Natural killer cell (primary cell): Measurements from ENCODE around the gene NUB1. TPM values are rescaled to one million over a fixed set of nuclear protein-coding genes. Genes with fewer than 3 reads are reported as not detected.

ENCODE experiments used
- ATAC-seq, 3 donors: fragments of 150-1000 bp in 2 of 3; fragments of 200-7000 bp in 1 of 3; cut with Tn5 transposase; 1 replicate in 1 of 3; 2 replicates in 2 of 3; pipeline ENCODE4 v1.10.0; 2021; ENCODE audit warnings: mild to moderate bottlenecking in 2 of 3, moderate library complexity in 2 of 3
- DNase-seq, 2 donors: peaks; one replicate each; pipeline versions ENCODE4 v3.0.0 to v3.0.0-alpha.2; 2013 to 2021; ENCODE audit warnings: mixed read lengths in 1 of 2
- H3K27ac ChIP-seq: one replicate; pipeline ENCODE4 v1.5.1; 2013; ENCODE audit warnings: mild to moderate bottlenecking, low read length
- H3K27me3 ChIP-seq: one replicate; pipeline ENCODE4 v1.6.1; 2013; ENCODE audit warnings: low read length; ENCODE audit not compliant: control insufficient read depth, insufficient read depth
- H3K36me3 ChIP-seq: one replicate; pipeline ENCODE4 v1.6.1; 2013; ENCODE audit warnings: low read length; ENCODE audit not compliant: control insufficient read depth, insufficient read depth
- H3K4me1 ChIP-seq: one replicate; pipeline ENCODE4 v1.6.1; 2013; ENCODE audit warnings: low read length; ENCODE audit not compliant: control insufficient read depth, insufficient read depth
- H3K4me3 ChIP-seq: one replicate; pipeline ENCODE4 v1.5.1; 2013; ENCODE audit warnings: low read length
- H3K9me3 ChIP-seq: one replicate; pipeline ENCODE4 v1.6.1; 2013; ENCODE audit warnings: low read length; ENCODE audit not compliant: control insufficient read depth, insufficient read depth
- H3K27ac Mint-ChIP-seq, 2 donors: one replicate each; pipeline ENCODE4 v1.8.0; 2022; ENCODE audit warnings: mild to moderate bottlenecking in 2 of 2, mixed read lengths in 2 of 2, moderate library complexity in 1 of 2
- H3K27me3 Mint-ChIP-seq, 2 donors: one replicate each; pipeline ENCODE4 v1.8.0; 2022; ENCODE audit warnings: low read depth in 2 of 2, mixed read lengths in 2 of 2
- H3K36me3 Mint-ChIP-seq: one replicate; pipeline ENCODE4 v1.8.0; 2022; ENCODE audit warnings: mixed read lengths
- H3K4me1 Mint-ChIP-seq, 2 donors: one replicate each; pipeline ENCODE4 v1.8.0; 2022; ENCODE audit warnings: mixed read lengths in 2 of 2
- H3K4me3 Mint-ChIP-seq: one replicate; pipeline ENCODE4 v1.8.0; 2022; ENCODE audit warnings: mild to moderate bottlenecking, moderate library complexity, mixed read lengths
- H3K9me3 Mint-ChIP-seq, 2 donors: one replicate each; pipeline ENCODE4 v1.8.0; 2022; ENCODE audit warnings: mixed read lengths in 2 of 2
- WGBS: methylation state at CpG from one replicate; pipeline ENCODE4 v1.1.7; 2013; ENCODE audit warnings: missing lambda C conversion rate; ENCODE audit not compliant: insufficient coverage; 5-methylcytosine and 5-hydroxymethylcytosine counted together
- intact Hi-C: fragments of 100-400 bp; cut with micrococcal nuclease; formaldehyde crosslinking; loops from one replicate; pipeline ENCODE4 v1.14.2; 2022
- total RNA-seq, 4 donors: library from RNA; stranded (reverse); fragments of 120-200 nt in 1 of 4; gene quantifications; one replicate each; pipeline versions ENCODE4 v1.2.3 to v1.2.4, GENCODE V29; 2013 to 2022
- TF ChIP-seq, protein P1 (sequence below): fragments of 200-600 bp; IDR thresholded peaks from one replicate; pipeline ENCODE4 v1.8.0; 2022; ENCODE audit warnings: antibody characterized with exemption

Gene NUB1
- total RNA-seq, 3 donors from 2014 or later (not counting 1 experiment from before 2014, with no cell fraction given) = 110 to 113 (median 111) TPM

- intact Hi-C loops = no loop called here
- Histone ChIP-seq H3K27me3 (no peaks in the 10 kb centered on the region), H3K36me3 (no peaks in the 10 kb centered on the region), H3K4me3 (no peak overlapping the region), H3K27ac (no peak overlapping the region), H3K9me3 (no peaks in the 10 kb centered on the region), H3K4me1 (no peaks in the 10 kb centered on the region)
- DNase-seq (no peak), ATAC-seq (no peak)
- Mint-ChIP-seq H3K4me1 (peaks cover 4 to 5% of the 10 kb centered on the region in 2 donors), H3K9me3 (no peaks in the 10 kb centered on the region), H3K36me3 (no peaks in the 10 kb centered on the region), H3K27ac (no peak overlapping the region), H3K4me3 (no peak overlapping the region), H3K27me3 (peaks cover 3 to 5% of the 10 kb centered on the region in 2 donors)
- WGBS = 79% methylated on average over 31 of the region's 31 CpGs
- TF ChIP-seq, protein P1, sequence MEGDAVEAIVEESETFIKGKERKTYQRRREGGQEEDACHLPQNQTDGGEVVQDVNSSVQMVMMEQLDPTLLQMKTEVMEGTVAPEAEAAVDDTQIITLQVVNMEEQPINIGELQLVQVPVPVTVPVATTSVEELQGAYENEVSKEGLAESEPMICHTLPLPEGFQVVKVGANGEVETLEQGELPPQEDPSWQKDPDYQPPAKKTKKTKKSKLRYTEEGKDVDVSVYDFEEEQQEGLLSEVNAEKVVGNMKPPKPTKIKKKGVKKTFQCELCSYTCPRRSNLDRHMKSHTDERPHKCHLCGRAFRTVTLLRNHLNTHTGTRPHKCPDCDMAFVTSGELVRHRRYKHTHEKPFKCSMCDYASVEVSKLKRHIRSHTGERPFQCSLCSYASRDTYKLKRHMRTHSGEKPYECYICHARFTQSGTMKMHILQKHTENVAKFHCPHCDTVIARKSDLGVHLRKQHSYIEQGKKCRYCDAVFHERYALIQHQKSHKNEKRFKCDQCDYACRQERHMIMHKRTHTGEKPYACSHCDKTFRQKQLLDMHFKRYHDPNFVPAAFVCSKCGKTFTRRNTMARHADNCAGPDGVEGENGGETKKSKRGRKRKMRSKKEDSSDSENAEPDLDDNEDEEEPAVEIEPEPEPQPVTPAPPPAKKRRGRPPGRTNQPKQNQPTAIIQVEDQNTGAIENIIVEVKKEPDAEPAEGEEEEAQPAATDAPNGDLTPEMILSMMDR = no peak
Measured at GRCh38 chr7:151393031-151393977, 51.7 kb downstream of the NUB1 start.

GRCh38 chr7:151394076-151395035 is 52.7 kb downstream of the NUB1 start:
- Histone ChIP-seq H3K4me3 (no peak overlapping the region), H3K27me3 (no peaks in the 10 kb centered on the region), H3K27ac (no peak overlapping the region), H3K4me1 (no peaks in the 10 kb centered on the region), H3K9me3 (no peaks in the 10 kb centered on the region), H3K36me3 (no peaks in the 10 kb centered on the region)
- Mint-ChIP-seq H3K4me1 (peaks cover 4 to 5% of the 10 kb centered on the region in 2 donors), H3K4me3 (no peak overlapping the region), H3K27me3 (peaks cover 3 to 5% of the 10 kb centered on the region in 2 donors), H3K36me3 (no peaks in the 10 kb centered on the region), H3K27ac (no peak overlapping the region), H3K9me3 (no peaks in the 10 kb centered on the region)
- ATAC-seq (no peak), DNase-seq (no peak)
- TF ChIP-seq, protein P1 = no peak
- 93% methylated on average over 35 of the region's 35 CpGs for WGBS
- intact Hi-C loops = no loop called here

DNA sequence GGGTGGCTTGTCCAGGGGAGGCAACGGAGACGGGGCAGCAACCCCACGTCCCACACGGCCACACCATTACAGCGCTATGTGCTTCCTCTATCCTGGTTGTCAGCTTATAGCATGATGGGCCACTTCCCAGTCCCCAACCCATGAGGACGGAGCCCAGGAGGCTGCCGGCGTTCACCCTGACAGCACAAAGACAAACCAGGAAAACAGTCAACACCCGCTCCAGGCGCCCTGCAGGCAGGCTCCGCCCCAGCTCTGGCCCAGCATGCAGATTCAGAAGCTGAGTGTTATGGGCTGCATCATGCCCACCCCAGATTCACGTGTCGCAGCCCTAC is 53.4 kb downstream of the NUB1 start:
- H3K4me3 ChIP-seq = no peak overlapping the region
- intact Hi-C loops = no loop called here
- Mint-ChIP-seq H3K9me3 (no peaks in the 10 kb centered on the region), H3K27ac (no peak overlapping the region), H3K36me3 (no peaks in the 10 kb centered on the region), H3K4me3 (no peak overlapping the region), H3K4me1 (peaks cover 4 to 5% of the 10 kb centered on the region in 2 donors), H3K27me3 (peaks cover 0 to 3% of the 10 kb centered on the region in 2 donors)
- H3K27ac ChIP-seq = no peak overlapping the region
- H3K36me3 ChIP-seq = no peaks in the 10 kb centered on the region
- ATAC-seq (no peak), DNase-seq (no peak)
- no peaks in the 10 kb centered on the region for H3K27me3 ChIP-seq
- TF ChIP-seq, protein P1 = no peak
- no peaks in the 10 kb centered on the region for H3K9me3 ChIP-seq
- H3K4me1 ChIP-seq = no peaks in the 10 kb centered on the region
- 93% methylated on average over 11 of the region's 13 CpGs for WGBS
